HG03196 (cell line): Measurements from ENCODE around the gene PACSIN1.
A peak's percentile ranks its signal among the peaks of the same experiment; 100 is the strongest.

Source experiments
- ATAC-seq: cut with Tn5 transposase; IDR thresholded peaks from one replicate; pipeline ENCODE4 v1.9.1; 2021; ENCODE audit not compliant: unreplicated experiment

PACSIN1 gene

GRCh38 chr6:34465531-34466241 lies at the start of gene PACSIN1:
PACSIN1 (plus strand) TSS chr6:34466076; CDS start chr6:34526306, 60,230 bp downstream.
- no peak for ATAC-seq

- ATAC-seq, result no peak
Measured at GRCh38 chr6:34416877-34417371, 49.0 kb upstream of the PACSIN1 start.

- no peak for ATAC-seq
Measured at GRCh38 chr6:34418367-34418766, 47.5 kb upstream of the PACSIN1 start.

- no peak for ATAC-seq
Measured at GRCh38 chr6:34423254-34423653, 42.6 kb upstream of the PACSIN1 start.

- no peak for ATAC-seq
Measured at GRCh38 chr6:34424200-34425131, 41.4 kb upstream of the PACSIN1 start.

GRCh38 chr6:34425132-34425497 lies 40.8 kb upstream of the PACSIN1 start:
- ATAC-seq, result no peak

- peak; percentile 76 for ATAC-seq
Measured at GRCh38 chr6:34425498-34426410, 40.1 kb upstream of the PACSIN1 start, which contains the start of gene RPS10. RPS10 (minus strand) TSS chr6:34426069; CDS start chr6:34425221, 848 bp downstream.

- ATAC-seq, result no peak
Measured at GRCh38 chr6:34435916-34436315, 30.0 kb upstream of the PACSIN1 start.

- ATAC-seq, result no peak
Measured at GRCh38 chr6:34436803-34437643, 28.9 kb upstream of the PACSIN1 start.

GRCh38 chr6:34437644-34437970 lies 28.3 kb upstream of the PACSIN1 start:
- ATAC-seq, result no peak

- no peak for ATAC-seq
Measured at GRCh38 chr6:34438705-34439104, 27.2 kb upstream of the PACSIN1 start.

- ATAC-seq, result no peak
Measured at GRCh38 chr6:34439442-34439841, 26.4 kb upstream of the PACSIN1 start.

- ATAC-seq, result no peak
Measured at GRCh38 chr6:34441526-34441925, 24.4 kb upstream of the PACSIN1 start.

- ATAC-seq, result no peak
Measured at GRCh38 chr6:34445313-34445860, 20.5 kb upstream of the PACSIN1 start.

- ATAC-seq, result no peak
Measured at GRCh38 chr6:34447386-34447785, 18.5 kb upstream of the PACSIN1 start.

GRCh38 chr6:34447910-34448309 lies 18.0 kb upstream of the PACSIN1 start:
- no peak for ATAC-seq

GRCh38 chr6:34451192-34451591 lies 14.7 kb upstream of the PACSIN1 start:
- ATAC-seq, result no peak

- no peak for ATAC-seq
Measured at GRCh38 chr6:34455831-34456230, 10.0 kb upstream of the PACSIN1 start.

GRCh38 chr6:34457382-34457741 lies 8.5 kb upstream of the PACSIN1 start:
- no peak for ATAC-seq
